Liver (tissue), 9 donors: ENCODE results near the gene SMOC2. TPM values are rescaled to one million over a fixed set of nuclear protein-coding genes. Genes with fewer than 3 reads are reported as not detected.

Experiments
- DNase-seq: peaks from one replicate; pipeline ENCODE4 v3.0.0-alpha.2; 2017; ENCODE audit warnings: low spot score
- H3K27ac ChIP-seq, 2 donors: one replicate each; pipeline ENCODE4 v1.7.0; 2013; ENCODE audit warnings: inconsistent platforms in 2 of 2, low read length in 2 of 2, control low read depth in 1 of 2, low read depth in 1 of 2, mild to moderate bottlenecking in 1 of 2
- H3K27me3 ChIP-seq, 4 donors: one replicate each; pipeline versions ENCODE4 v1.6.1 to v1.7.0; 2013; ENCODE audit warnings: low read length in 3 of 4, inconsistent platforms in 1 of 4, mild to moderate bottlenecking in 1 of 4, moderate library complexity in 1 of 4; ENCODE audit not compliant: control insufficient read depth in 4 of 4, insufficient read depth in 4 of 4
- H3K36me3 ChIP-seq, 4 donors: one replicate each; pipeline versions ENCODE4 v1.6.1 to v1.7.0; 2013; ENCODE audit warnings: low read length in 3 of 4, mild to moderate bottlenecking in 3 of 4, low read depth in 1 of 4, moderate library complexity in 1 of 4; ENCODE audit not compliant: control insufficient read depth in 4 of 4, insufficient read depth in 3 of 4
- H3K4me1 ChIP-seq, 4 donors: one replicate each; pipeline versions ENCODE4 v1.6.1 to v1.7.0; 2013; ENCODE audit warnings: low read length in 3 of 4, mild to moderate bottlenecking in 3 of 4, moderate library complexity in 1 of 4; ENCODE audit not compliant: control insufficient read depth in 4 of 4, insufficient read depth in 4 of 4
- H3K4me3 ChIP-seq, 3 donors: one replicate each; pipeline versions ENCODE4 v1.6.1 to v1.7.0; 2013; ENCODE audit warnings: low read length in 3 of 3, control low read depth in 1 of 3, low read depth in 1 of 3, mild to moderate bottlenecking in 1 of 3
- H3K9ac ChIP-seq, 2 donors: one replicate each; pipeline ENCODE4 v1.7.0; 2013; ENCODE audit warnings: low read length in 2 of 2, mild to moderate bottlenecking in 2 of 2, moderate library complexity in 2 of 2, control low read depth in 1 of 2, low read depth in 1 of 2
- H3K9me3 ChIP-seq, 4 donors: one replicate each; pipeline versions ENCODE4 v1.6.1 to v1.7.0; 2013; ENCODE audit warnings: low read length in 3 of 4; ENCODE audit not compliant: control insufficient read depth in 4 of 4
- FOXA2 ChIP-seq: IDR thresholded peaks from 2 replicates; pipeline ENCODE4 v1.6.1; 2016; ENCODE audit warnings: antibody characterized with exemption
- GABPA ChIP-seq, 2 donors: IDR thresholded peaks in 1 of 2; conservative IDR thresholded peaks in 1 of 2; 2 replicates each; pipeline ENCODE4 v1.6.1; 2016; ENCODE audit warnings: antibody characterized with exemption in 2 of 2, mild to moderate bottlenecking in 1 of 2, moderate library complexity in 1 of 2
- HNF4A ChIP-seq, 2 donors: conservative IDR thresholded peaks; 2 replicates each; pipeline ENCODE4 v1.6.1; 2016; ENCODE audit warnings: antibody characterized with exemption in 2 of 2, mild to moderate bottlenecking in 2 of 2
- HNF4G ChIP-seq: IDR thresholded peaks from 2 replicates; pipeline ENCODE4 v1.6.1; 2016; ENCODE audit warnings: antibody characterized with exemption
- JUND ChIP-seq, 2 donors: IDR thresholded peaks; 2 replicates each; pipeline ENCODE4 v1.6.1; 2016; ENCODE audit warnings: antibody characterized with exemption in 2 of 2
- NR2F2 ChIP-seq: IDR thresholded peaks from 2 replicates; pipeline ENCODE4 v1.6.1; 2016; ENCODE audit warnings: antibody characterized with exemption
- RAD21 ChIP-seq, 2 donors: IDR thresholded peaks; 2 replicates each; pipeline ENCODE4 v1.6.1; 2016; ENCODE audit warnings: antibody characterized with exemption in 2 of 2, mild to moderate bottlenecking in 2 of 2
- RXRA ChIP-seq, 2 donors: IDR thresholded peaks; 2 replicates each; pipeline ENCODE4 v1.6.1; 2017 to 2018; ENCODE audit warnings: antibody characterized with exemption in 2 of 2, mild to moderate bottlenecking in 1 of 2
- TAF1 ChIP-seq: conservative IDR thresholded peaks from 2 replicates; pipeline ENCODE4 v1.6.1; 2016; ENCODE audit warnings: antibody characterized with exemption, mild to moderate bottlenecking
- YY1 ChIP-seq: IDR thresholded peaks from 2 replicates; pipeline ENCODE4 v1.6.1; 2016; ENCODE audit warnings: antibody characterized with exemption, mild to moderate bottlenecking
- WGBS: extraction: QIAGEN DNeasy Blood & Tissue Kit; methylation state at CpG from one replicate; pipeline ENCODE4 v1.1.7; 2013; 5-methylcytosine and 5-hydroxymethylcytosine counted together
- polyA plus RNA-seq, 2 donors: library from polyadenylated mRNA; stranded (reverse) in 1 of 2; unstranded in 1 of 2; fragments of 200-250 nt in 1 of 2; fragments of >200 nt in 1 of 2; fragmentation: Nextera tagmentation in 1 of 2; extraction: Ambion mirVana in 1 of 2; gene quantifications; one replicate each; pipeline versions ENCODE4 v1.2.1 to v1.2.3, GENCODE V29; 2013 to 2015
- total RNA-seq, 2 donors: library from RNA; depleted of rRNA; stranded (reverse); fragments of >200 nt; gene quantifications; one replicate each; pipeline ENCODE4 v1.2.3, GENCODE V29; 2014
- TF ChIP-seq, protein P1 (sequence below): IDR thresholded peaks from 2 replicates; pipeline ENCODE4 v1.6.1; 2016; ENCODE audit warnings: antibody characterized with exemption
- TF ChIP-seq, protein P2 (sequence below): IDR thresholded peaks from 2 replicates; pipeline ENCODE4 v1.6.1; 2016; ENCODE audit warnings: antibody characterized with exemption, mild to moderate bottlenecking
- TF ChIP-seq, protein P3 (sequence below): IDR thresholded peaks from 2 replicates; pipeline ENCODE4 v1.6.1; 2016; ENCODE audit warnings: antibody characterized with exemption
- TF ChIP-seq, protein P4 (sequence below): fragments of 150-350 bp; IDR thresholded peaks from 2 replicates; pipeline ENCODE4 v1.5.1; 2017; ENCODE audit warnings: improper control_type of control experiment, low read depth, low read length; ENCODE audit not compliant: missing input control
- TF ChIP-seq, protein P5 (sequence below): IDR thresholded peaks from 2 replicates; pipeline ENCODE4 v1.6.1; 2016; ENCODE audit warnings: antibody characterized with exemption
- donor health status: healthy.
- donor health status: healthy.
- donor health status: healthy.
- donor health status: healthy.
- donor health status: healthy.

SMOC2 gene
- total and polyA plus RNA-seq, 4 donors, result 0.23 to 1.9 (median 1.1) TPM

DNA sequence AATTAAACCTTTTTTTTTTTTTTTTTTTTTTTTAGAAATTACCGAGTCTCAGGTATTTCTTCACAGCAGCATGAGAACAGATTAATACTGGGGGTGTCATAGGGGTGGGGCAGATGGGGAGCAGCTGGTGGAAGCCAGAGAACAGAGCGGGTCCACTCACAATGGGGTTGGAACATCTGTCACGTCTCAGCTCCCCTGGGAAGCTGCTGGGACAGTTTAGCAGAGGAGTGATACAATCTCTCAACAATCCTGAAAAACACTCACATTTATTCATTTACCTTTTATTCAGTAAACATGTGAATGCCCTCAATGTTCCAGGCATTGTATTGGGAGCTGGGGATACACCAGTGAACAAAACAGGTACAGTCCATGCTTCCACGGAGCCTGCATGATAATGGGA lies 162.2 kb downstream of the SMOC2 start:
- H3K9ac ChIP-seq, result no peak overlapping the region
- WGBS, result 84% methylated on average over 4 of the region's 4 CpGs
- H3K27me3 ChIP-seq, result no peaks in the 10 kb centered on the region
- H3K9me3 ChIP-seq, result peaks cover 0 to 3% (median 1%) of the 10 kb centered on the region in 4 donors
- H3K4me3 ChIP-seq, result no peak overlapping the region
- no peak for DNase-seq
- no peaks in the 10 kb centered on the region for H3K36me3 ChIP-seq
- TF ChIP-seq YY1, result no peak
- no peak for TF ChIP-seq GABPA (IDR thresholded peaks at IDR 0.05 in 1 of 2, conservative IDR thresholded peaks at IDR 0.05 in 1 of 2)
- TF ChIP-seq, protein P1, sequence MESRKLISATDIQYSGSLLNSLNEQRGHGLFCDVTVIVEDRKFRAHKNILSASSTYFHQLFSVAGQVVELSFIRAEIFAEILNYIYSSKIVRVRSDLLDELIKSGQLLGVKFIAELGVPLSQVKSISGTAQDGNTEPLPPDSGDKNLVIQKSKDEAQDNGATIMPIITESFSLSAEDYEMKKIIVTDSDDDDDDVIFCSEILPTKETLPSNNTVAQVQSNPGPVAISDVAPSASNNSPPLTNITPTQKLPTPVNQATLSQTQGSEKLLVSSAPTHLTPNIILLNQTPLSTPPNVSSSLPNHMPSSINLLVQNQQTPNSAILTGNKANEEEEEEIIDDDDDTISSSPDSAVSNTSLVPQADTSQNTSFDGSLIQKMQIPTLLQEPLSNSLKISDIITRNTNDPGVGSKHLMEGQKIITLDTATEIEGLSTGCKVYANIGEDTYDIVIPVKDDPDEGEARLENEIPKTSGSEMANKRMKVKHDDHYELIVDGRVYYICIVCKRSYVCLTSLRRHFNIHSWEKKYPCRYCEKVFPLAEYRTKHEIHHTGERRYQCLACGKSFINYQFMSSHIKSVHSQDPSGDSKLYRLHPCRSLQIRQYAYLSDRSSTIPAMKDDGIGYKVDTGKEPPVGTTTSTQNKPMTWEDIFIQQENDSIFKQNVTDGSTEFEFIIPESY, result no peak
- no peak overlapping the region for H3K27ac ChIP-seq
- no peaks in the 10 kb centered on the region for H3K4me1 ChIP-seq

DNA sequence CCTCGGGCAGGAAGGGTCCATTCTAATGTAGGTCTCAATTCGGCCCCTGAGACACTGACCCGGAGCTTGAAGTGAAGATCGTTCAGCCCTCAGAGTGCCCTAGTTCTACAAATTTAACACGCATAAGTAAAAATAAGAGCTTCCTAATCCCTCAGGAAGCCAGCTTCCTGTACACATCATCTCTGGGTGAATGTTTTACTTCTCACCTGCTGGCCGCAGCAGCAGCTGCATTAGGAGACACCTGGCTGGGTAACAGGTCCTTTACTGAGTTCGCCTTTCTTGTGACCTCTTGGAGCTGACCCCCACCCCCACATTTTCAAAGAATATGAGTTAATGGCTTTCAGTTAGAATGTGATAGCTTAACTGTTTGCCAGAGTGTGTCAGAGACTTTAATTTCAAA lies 165.0 kb downstream of the SMOC2 start:
- H3K9me3 ChIP-seq, result peaks cover 0 to 3% (median 1%) of the 10 kb centered on the region in 4 donors
- H3K27ac ChIP-seq, result no peak overlapping the region
- WGBS, result 68% methylated on average over 7 of the region's 7 CpGs
- no peaks in the 10 kb centered on the region for H3K4me1 ChIP-seq
- H3K9ac ChIP-seq, result no peak overlapping the region
- no peak for DNase-seq
- TF ChIP-seq TAF1 (no peak), RXRA (IDR thresholded peaks at IDR 0.05) (no peak), NR2F2 (no peak), GABPA (IDR thresholded peaks at IDR 0.05 in 1 of 2, conservative IDR thresholded peaks at IDR 0.05 in 1 of 2) (no peak), HNF4G (no peak), FOXA2 (no peak)
- TF ChIP-seq, protein P2, sequence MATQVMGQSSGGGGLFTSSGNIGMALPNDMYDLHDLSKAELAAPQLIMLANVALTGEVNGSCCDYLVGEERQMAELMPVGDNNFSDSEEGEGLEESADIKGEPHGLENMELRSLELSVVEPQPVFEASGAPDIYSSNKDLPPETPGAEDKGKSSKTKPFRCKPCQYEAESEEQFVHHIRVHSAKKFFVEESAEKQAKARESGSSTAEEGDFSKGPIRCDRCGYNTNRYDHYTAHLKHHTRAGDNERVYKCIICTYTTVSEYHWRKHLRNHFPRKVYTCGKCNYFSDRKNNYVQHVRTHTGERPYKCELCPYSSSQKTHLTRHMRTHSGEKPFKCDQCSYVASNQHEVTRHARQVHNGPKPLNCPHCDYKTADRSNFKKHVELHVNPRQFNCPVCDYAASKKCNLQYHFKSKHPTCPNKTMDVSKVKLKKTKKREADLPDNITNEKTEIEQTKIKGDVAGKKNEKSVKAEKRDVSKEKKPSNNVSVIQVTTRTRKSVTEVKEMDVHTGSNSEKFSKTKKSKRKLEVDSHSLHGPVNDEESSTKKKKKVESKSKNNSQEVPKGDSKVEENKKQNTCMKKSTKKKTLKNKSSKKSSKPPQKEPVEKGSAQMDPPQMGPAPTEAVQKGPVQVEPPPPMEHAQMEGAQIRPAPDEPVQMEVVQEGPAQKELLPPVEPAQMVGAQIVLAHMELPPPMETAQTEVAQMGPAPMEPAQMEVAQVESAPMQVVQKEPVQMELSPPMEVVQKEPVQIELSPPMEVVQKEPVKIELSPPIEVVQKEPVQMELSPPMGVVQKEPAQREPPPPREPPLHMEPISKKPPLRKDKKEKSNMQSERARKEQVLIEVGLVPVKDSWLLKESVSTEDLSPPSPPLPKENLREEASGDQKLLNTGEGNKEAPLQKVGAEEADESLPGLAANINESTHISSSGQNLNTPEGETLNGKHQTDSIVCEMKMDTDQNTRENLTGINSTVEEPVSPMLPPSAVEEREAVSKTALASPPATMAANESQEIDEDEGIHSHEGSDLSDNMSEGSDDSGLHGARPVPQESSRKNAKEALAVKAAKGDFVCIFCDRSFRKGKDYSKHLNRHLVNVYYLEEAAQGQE, result no peak
- TF ChIP-seq, protein P3, sequence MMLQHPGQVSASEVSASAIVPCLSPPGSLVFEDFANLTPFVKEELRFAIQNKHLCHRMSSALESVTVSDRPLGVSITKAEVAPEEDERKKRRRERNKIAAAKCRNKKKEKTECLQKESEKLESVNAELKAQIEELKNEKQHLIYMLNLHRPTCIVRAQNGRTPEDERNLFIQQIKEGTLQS, result no peak
- H3K4me3 ChIP-seq, result no peak overlapping the region
- no peaks in the 10 kb centered on the region for H3K36me3 ChIP-seq
- H3K27me3 ChIP-seq, result no peaks in the 10 kb centered on the region

DNA sequence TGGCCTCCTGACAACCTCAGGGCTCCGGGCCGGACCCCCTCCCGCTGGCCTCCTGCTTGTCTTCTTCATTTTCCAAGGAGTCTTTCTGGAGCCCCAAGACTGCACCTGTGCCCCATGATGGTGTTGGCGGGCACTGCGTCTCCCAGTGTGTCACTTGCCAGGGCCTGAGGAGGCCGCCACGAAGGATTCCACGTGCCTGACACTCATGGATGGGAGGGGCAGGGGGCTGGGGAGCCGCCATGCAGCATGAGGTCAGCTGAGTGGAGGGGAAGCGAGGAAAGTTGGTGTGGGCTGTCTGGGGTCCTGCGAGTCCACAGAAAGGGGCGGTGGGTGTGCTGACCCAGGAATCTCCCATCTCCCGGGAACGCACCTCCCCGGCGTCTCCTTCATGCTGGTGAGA lies 165.7 kb downstream of the SMOC2 start:
- Histone ChIP-seq H3K4me1 (no peaks in the 10 kb centered on the region), H3K27me3 (no peaks in the 10 kb centered on the region), H3K4me3 (no peak overlapping the region), H3K9me3 (peaks cover 0 to 3% (median 1%) of the 10 kb centered on the region in 4 donors), H3K36me3 (no peaks in the 10 kb centered on the region), H3K9ac (no peak overlapping the region), H3K27ac (no peak overlapping the region)
- no peak for DNase-seq
- 94% methylated on average over 16 of the region's 16 CpGs for WGBS
- TF ChIP-seq FOXA2 (no peak), HNF4G (no peak), NR2F2 (no peak), RAD21 (IDR thresholded peaks at IDR 0.05) (no peak), GABPA (IDR thresholded peaks at IDR 0.05 in 1 of 2, conservative IDR thresholded peaks at IDR 0.05 in 1 of 2) (no peak), YY1 (no peak), JUND (IDR thresholded peaks at IDR 0.05) (no peak), HNF4A (conservative IDR thresholded peaks at IDR 0.05) (no peak)
- TF ChIP-seq, protein P2, result no peak
- TF ChIP-seq, protein P3, result no peak
- TF ChIP-seq, protein P4, sequence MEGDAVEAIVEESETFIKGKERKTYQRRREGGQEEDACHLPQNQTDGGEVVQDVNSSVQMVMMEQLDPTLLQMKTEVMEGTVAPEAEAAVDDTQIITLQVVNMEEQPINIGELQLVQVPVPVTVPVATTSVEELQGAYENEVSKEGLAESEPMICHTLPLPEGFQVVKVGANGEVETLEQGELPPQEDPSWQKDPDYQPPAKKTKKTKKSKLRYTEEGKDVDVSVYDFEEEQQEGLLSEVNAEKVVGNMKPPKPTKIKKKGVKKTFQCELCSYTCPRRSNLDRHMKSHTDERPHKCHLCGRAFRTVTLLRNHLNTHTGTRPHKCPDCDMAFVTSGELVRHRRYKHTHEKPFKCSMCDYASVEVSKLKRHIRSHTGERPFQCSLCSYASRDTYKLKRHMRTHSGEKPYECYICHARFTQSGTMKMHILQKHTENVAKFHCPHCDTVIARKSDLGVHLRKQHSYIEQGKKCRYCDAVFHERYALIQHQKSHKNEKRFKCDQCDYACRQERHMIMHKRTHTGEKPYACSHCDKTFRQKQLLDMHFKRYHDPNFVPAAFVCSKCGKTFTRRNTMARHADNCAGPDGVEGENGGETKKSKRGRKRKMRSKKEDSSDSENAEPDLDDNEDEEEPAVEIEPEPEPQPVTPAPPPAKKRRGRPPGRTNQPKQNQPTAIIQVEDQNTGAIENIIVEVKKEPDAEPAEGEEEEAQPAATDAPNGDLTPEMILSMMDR, result no peak
- TF ChIP-seq, protein P5, sequence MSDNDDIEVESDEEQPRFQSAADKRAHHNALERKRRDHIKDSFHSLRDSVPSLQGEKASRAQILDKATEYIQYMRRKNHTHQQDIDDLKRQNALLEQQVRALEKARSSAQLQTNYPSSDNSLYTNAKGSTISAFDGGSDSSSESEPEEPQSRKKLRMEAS, result no peak
